NOMO-1 treated with dmso at 0.1 percent for 144 hours (cell line): ENCODE measurements around the gene KNDC1.
"Not testable (repeated sequence)": the region's sequence is repeated elsewhere in the genome, so short reads cannot be mapped to it uniquely, and the experiment has no call there.

ENCODE experiments used
- DNase-seq: peaks from one replicate; lab custom pipeline; 2025; ENCODE audit not compliant: unreplicated experiment; lab: John Stamatoyannopoulos, UW

The KNDC1 gene, protein sequence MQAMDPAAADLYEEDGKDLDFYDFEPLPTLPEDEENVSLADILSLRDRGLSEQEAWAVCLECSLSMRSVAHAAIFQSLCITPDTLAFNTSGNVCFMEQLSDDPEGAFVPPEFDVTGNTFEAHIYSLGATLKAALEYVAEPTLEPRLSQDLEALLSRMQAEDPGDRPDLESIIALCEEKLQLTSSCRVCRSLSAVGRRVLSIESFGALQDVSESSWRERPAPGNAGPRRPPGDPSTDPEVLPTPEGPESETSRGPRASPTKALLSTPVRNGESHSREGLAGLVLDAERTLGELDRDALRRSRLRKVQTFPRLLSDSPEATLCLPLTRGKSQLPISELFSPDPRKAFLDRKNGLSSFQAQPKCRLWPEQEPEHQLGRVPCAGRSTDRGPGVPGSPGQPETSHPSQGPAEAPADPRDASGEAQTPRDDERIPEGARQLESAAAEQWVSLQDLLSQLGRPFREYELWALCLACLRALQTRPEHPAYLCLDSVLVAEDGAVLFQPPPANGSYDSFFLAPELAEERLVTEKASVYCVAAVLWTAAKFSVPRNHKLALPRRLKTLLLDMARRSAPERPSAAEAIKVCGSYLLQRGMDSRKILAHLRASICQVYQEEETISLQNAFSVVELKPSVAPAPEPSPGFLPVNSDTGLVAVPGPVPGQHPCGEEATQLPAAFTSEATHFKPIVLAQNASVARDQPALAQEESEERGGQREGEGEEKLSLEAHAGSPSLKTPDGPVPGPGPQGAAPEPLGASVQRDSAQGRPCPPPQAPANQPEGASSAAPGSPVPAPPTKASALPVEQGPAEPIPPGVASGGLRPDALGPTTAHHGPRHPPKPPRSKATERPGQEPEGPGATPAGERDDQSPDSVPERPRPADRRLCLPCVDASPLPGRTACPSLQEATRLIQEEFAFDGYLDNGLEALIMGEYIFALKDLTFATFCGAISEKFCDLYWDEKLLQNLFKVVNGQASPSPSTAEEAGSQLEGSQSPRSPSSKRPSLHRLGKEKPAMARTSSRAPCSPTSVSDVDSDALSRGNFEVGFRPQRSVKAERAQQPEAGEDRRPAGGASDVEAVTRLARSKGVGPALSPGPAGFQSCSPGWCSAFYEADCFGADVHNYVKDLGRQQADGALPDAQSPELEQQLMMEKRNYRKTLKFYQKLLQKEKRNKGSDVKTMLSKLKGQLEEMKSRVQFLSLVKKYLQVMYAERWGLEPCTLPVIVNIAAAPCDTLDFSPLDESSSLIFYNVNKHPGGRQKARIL (N-terminal part only)

DNA sequence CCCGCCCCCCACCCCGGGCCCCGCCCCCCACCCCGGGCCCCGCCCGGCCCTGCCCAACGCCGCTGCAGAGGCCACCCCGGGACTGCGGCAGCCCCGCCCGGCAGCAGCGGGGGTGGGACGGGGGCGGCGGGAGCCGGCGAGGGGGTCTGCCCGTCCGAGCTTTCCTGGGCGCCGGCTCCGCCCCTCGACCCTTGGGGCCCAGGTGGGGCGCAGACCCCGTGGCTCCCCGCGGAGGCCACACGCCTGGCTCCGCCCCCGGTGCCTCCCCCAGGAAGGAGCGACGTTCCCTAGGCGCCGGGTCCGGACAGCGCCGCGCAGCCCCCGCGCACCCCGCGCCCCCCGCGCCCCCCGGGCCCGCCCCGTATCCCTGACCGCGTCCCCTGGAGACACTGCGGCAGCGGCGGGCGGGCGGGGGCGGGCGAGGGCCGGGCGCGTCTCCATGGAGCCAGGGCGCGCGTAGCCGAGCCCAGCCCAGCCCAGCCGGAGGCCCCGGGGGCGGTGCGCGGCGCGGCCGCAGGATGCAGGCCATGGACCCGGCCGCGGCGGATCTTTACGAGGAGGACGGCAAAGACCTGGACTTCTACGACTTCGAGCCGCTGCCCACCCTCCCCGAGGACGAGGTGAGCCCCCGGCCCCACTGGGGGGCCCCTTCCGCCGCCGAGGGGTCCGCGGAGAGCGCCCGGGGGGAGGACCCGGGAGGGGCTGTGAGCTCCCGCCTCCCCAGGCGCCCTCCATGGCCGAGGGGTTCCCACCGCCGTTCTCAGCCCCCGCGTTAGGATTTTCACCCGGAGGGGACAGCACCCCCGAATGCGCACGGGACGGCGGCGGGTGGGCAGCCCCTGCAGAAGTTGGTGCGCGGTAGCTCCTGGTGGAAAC is at the start of gene KNDC1:
Gene KNDC1, plus strand, starts transcription at position 270 of the 876 bp plus-strand sequence. Its CDS starts 249 bp downstream, at position 519.
- no peak for DNase-seq

DNA sequence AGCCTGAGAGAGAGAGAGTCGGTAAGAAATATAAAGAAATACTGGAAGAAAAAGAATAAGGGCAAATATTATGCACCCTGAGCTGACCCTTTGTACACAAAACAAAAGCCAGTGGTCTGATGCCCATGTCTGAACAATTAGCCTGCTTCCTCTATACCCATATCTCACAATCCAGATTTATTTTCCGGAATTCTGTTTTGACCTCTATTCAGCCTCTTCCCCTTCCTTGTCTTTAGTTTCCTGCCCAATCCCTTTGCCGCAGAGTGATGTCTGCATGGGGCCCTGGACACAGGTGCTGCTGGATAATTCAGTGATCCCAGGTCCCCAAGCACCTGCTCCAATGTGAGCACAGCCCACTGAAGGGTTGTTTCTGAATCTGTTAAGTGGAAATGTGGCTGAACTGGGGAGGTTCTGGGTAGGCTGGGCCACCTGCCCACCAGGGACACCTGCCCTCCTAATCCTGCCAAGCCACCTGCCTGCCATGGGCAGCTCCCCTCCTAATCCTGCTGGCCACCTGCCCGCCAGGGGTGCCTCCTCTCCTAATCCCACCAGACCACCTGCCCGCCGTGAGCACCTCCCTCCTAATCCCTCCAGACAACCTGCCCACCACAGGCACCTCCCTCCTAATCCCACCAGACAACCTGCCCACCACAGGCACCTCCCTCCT is 49.3 kb upstream of the KNDC1 start:
- no peak for DNase-seq

DNA sequence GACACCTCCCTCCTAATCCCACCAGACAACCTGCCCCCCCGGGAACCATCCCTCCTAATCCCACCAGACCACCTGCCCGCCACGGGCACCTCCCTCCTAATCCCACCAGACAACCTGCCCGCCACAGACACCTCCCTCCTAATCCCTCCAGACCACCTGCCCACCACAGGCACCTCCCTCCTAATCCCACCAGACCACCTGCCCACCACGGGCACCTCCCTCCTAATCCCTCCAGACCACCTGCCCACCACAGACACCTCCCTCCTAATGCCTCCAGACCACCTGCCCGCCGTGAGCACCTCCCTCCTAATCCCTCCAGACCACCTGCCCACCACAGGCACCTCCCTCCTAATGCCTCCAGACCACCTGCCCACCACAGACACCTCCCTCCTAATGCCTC is 48.4 kb upstream of the KNDC1 start:
- DNase-seq, result not testable (repeated sequence)

DNA sequence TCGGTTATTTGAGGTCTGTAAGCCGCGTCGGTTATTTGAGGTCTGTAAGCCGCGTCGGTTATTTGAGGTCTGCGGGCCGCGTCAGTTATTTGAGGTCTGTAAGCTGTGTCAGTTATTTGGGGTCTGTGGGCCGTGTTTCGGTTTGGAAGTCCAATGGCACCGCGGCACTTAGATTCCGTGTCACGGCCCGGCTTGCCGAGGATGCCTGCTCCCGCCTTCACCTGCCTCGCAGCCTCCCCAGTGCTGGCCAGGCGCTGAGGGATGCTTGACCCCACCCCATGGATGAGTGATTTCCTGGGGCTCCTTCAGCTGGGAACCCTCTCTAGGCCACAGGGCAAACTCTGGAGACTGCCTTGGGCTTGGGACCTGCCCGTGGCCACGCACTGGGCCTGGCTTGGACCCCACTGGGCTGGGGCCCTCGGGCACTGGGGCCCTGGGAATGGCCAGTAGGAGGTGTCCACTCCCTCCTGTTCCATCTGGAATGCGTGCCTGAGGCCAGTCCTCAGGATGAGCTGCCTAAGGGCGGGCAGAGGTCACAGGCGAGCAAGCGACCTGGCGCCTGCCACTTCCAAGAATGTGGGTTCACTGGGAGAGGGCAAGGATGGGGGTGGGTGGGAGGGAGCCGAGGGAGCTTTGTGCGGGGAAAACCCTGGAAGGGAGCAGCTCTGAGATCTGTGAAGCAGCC is 46.7 kb upstream of the KNDC1 start:
- no peak for DNase-seq

DNA sequence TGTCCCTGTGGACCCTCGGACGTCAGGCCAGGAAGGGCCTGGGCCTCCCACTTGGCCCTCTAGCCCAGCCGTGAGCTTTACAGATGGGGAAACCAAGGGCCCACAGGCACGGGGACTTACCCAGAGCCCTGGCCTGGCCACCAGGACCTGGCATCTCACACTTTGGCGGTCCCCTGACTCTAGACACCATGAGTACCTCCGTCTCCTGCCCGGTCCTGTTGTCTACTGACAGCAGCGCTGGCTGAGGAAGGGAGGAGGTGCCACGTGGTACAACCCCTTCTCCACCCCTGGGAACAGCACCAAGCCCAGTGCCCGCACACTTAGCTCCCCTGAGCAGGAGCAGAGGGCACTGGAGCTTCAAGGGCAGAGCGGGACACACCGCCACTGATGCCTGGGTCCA is 46.2 kb upstream of the KNDC1 start:
- no peak for DNase-seq

DNA sequence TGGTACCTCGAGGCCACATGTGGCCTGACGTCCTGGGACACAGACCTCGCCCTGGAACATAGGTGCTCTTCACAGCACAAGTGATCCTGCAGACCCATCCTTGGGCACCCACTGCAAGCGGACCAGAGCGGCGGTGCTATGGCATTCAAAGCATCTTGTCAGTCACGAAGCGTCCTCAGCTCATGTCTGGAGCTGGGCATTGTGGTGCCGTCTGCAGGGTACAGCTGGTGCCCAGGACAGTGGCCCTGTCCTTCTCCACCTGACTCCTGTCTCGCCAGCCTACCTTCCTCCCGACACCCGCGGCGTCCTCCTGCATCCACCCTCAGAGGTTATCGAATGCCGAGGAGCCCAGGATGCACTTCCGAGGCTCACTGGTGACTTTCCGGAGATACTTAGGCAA is 45.8 kb upstream of the KNDC1 start:
- DNase-seq, result no peak

DNA sequence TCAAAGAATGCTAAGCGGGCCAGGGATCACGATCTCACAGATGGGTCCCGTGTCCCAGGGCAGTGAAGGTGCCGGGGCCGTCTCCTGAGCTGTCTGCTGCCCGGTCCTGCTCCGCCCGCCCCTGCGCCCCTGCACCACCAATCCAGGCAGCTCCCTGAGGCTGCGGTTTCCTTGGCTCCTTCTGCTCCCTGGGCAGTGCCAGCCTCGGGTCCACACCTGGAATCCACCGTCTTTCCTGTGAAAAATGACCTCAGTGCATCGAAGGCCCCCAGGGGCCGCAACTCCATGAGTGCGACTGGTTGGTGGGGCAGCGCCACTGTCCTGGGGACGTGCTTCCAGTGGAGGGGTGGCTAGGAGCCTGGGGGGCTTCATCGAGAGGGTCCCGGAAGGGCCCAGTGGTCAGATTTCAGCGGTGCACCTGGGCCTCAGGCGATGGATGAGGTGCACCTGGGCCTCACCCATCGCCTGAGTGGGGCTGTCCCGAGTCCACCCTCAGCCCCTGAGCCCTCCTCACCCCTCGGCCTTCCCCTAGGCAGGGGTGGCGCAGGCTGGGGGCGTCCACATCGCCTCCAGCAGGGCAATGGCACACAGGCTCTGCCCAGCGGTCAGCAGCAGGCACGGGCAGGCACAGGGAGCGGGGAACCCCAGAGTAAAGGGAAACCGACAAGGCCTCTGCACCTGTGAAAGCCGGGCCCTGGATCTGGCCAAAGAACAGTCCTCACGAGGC is 45.1 kb upstream of the KNDC1 start:
- DNase-seq, result no peak

DNA sequence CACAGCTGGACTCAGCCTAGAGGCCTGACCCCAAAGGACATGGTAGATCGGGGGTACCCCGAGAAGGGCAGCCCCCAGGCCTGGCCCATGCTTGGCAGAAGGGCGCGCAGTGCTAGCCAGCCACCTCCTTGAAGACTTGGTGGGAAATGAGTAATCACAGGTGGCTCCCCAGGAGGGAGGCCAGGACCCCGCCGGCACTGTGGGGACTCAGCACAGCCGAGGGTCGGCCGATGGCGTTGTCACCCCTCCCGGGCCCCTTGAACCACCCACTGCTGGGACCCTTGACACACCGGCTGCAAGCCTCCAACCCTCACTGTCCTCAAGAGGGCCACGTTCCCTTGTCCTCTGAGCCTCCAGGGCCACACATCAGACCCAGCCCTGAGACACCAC is 44.6 kb upstream of the KNDC1 start:
- no peak for DNase-seq

DNA sequence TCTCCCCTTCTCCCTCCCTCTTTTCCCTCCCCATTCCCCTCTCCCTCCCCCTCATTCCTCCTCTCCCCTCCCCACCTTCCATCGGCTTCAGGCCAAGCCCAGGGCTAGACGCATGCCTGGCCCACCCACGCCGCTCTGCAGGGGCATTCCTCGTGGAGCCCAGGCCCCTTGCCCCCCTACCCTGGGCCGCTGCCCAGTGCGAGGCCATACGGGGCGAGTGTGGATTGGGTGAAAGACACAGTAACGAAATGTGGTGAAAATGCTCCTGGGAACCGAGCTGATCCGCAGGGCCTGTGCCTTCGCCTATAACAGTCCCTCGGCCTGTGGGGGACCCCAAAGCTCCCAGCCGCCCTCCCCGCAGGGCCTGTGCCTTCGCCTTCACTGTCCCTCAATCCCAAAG is 44.0 kb upstream of the KNDC1 start:
- no peak for DNase-seq

DNA sequence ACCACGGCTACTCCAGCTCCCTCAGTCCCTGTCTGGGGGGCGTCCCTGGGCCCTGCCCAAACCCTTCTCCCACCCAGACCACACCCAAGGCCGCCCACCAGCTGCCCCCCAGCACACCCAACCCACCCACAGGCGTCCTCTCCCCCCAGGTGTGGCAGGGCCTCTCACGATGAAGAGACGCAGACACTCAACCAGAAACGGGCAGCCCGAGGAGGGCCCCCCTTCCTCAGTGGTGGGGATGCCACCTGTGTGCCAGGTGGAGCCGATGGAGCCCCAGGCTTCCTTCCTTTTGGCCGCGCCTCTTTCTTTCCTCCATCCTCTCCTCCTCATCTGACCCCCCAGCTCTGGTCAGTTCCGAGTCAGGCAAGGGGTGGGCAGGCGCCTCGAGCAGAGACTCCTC is 43.6 kb upstream of the KNDC1 start:
- no peak for DNase-seq

DNA sequence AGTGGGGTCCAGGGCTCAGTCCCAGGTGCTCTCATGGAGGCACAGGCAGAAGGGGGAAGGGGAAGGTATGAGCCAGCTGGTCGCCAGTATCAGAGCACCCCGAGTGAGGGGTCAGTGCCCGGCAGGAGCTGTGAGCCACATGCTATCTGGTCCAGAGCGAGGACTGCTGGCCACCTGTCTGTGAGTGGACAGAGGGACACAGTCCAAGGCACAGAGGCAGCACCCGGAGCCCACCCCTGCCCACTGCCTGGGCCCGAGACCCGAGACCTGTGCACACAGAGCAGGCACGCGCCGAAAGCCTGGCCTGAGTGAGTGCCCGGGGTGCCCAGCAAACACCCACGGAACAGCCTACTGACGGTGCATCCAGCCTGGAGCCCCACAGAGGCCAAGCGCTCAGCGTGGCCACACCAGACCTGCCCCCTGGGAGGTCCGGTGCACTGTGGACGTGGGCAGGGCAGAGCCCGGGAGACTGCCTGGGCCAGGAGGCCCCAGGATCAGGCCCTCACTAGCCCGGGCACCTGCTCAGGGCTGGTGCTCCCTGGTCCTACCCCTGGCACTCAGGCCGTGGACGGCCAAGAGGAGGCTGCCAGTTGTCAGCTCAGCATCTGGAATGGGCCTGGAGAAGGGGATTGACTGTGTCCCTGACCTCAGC is 42.9 kb upstream of the KNDC1 start:
- DNase-seq, result no peak

DNA sequence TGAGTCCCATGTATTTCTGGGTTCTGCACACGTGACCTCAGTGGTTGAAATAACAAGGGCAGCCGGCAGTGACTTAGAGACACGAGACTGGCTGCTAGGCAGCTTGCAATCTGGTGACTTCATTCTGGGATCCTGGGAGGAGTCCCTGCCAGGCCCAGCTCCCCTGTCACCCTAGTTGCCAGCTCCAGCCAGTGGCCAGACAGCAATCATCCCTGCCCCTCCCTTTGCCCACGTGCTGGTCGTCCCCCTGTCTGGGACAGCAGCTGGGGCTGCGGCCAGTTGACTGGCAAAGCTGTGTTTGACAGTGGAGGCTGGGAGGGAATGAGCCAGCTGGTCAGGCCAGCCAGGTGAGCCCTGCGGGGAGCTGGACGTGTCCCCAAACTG is 42.3 kb upstream of the KNDC1 start:
- no peak for DNase-seq

DNA sequence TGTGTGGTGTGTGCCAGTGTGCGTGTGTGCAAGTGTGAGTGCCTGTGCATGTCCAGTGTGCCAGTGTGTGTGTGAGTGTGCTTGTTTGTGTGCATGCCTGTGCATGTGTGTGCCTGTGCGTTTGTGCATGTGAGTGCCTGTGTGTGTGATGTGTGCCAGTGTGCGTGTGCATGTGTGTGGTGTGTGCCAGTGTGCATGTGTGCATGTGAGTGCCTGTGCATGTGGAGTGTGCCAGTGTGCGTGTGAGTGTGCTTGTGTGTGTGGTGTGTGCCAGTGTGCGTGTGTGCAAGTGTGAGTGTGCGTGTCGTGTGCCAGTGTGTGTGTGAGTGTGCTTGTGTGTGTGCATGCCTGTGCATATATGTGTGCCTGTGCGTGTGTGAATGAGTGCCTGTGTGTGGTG is 38.5 kb upstream of the KNDC1 start:
- DNase-seq, result no peak

DNA sequence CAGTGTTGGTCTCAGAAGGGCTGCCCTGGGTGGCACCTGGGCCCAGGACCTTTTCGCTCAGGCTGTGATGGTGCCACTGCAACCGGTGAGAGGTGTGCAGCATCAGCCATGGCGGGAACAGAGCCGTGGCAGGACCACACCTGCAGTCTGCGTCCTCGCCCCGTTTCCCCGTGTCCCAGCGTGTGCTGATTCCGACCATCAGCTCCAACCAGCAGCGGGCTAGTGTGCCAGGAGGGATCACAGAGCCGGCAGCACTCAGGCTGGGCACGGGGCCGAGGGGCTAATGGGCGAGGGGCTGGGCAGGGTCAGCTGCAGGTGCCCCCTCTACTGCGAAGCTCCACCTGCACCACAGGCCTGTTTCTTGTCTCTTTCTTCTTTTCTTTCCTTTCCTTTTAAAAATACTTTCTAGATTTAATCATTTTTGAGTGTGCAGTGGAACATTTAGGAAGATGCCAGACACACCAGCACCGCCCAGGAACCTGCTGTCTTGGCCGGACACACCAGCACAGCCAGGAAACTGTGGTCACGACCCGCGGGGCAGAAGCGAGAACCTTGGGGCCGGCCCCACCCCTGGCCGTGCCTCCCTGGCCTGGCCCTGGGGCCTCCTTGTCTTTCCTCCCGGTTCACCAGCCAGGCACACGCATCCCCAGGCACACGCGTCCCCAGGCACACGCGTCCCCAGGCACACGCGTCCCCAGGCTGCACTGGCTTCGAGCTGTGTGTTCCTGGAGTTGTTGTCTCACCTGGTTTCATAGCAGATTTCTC is 37.7 kb upstream of the KNDC1 start:
- DNase-seq, result no peak

DNA sequence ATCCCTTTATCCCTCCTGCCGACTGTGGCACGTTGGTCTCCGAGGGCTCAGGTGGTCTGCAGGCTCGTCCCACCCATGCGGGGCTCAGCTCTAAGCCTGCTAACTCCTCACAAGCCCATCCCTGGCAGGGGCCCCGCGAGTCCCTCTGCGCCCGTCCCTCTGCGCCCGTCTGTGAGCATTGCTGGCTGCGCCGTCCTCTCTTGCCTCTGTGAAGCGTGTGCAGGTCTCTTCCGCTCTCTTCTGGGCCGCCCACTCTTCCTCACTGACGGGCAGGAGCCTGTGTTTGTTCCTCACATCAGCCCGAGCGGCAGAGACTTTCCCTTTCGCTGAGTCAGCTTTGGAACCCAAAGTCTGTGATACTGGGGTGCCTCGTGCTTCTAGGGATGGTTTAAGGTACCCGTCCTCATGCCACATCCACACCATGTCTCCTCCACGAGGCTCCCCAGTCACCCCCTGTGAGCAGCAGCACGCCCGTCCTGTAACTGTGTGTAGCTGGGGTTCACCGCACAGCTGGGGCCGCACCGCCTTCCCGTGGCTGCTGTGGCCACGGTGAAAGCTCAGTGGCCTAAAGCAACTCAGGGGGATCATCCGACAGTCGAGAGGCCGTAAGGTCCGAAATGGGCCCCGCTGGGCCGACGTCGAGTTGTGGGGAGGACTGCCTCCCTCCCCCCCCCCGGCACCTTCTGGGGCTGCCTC is 36.8 kb upstream of the KNDC1 start:
- no peak for DNase-seq

DNA sequence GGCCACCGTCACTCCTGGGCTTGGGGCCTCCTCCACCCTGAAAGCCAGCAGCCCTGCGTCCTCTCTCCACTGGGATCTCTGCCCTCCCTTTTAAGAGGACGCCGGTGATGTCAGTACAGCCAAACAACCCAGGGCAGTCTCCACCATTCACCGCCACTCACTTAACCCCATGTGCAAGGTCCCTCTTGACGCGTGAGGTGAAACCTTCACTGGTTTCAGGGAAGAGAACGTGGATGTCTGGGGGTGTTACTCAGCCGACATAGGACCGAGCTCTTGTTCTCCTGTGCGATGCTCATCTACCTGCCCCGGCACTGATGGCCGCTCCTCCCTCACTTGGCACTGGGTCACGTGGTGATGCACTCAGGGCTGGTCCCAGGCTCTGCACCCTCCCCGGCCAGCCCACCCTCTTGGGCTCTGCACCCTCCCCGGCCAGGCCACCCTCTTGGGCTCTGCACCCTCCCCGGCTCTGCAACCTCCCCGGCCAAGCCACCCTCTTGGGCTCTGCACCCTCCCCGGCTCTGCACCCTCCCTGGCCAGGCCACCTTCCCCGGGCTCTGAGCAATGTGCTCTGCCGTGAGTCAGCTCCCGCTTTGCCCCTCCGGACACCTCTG is 36.2 kb upstream of the KNDC1 start:
- DNase-seq, result no peak
